HCEC 1CT (cell line): Measurements from ENCODE around the gene SPIRE1.
"Not testable (repeated sequence)": the region's sequence is repeated elsewhere in the genome, so short reads cannot be mapped to it uniquely, and the experiment has no call there.

Experiments
- DNase-seq: peaks from one replicate; pipeline ENCODE4 v3.0.0-alpha.2; 2017

The SPIRE1 gene

GRCh38 chr18:12481915-12482314, 176.0 kb downstream of the SPIRE1 start:
- DNase-seq = not testable (repeated sequence)

GRCh38 chr18:12479982-12480381, 177.9 kb downstream of the SPIRE1 start:
- DNase-seq = no peak

- DNase-seq = no peak
Observed at GRCh38 chr18:12479536-12479935, 178.4 kb downstream of the SPIRE1 start.

GRCh38 chr18:12478269-12479047, 179.4 kb downstream of the SPIRE1 start:
- no peak for DNase-seq

GRCh38 chr18:12477606-12478005, 180.3 kb downstream of the SPIRE1 start:
- DNase-seq = no peak

GRCh38 chr18:12476955-12477354, 181.0 kb downstream of the SPIRE1 start:
- no peak for DNase-seq

GRCh38 chr18:12474876-12475275, 183.0 kb downstream of the SPIRE1 start:
- no peak for DNase-seq

- DNase-seq = no peak
Observed at GRCh38 chr18:12474146-12474545, 183.8 kb downstream of the SPIRE1 start.

GRCh38 chr18:12470382-12471075, 187.4 kb downstream of the SPIRE1 start:
- no peak for DNase-seq

- no peak for DNase-seq
Observed at GRCh38 chr18:12468445-12468844, 189.5 kb downstream of the SPIRE1 start.

GRCh38 chr18:12464731-12465130, 193.2 kb downstream of the SPIRE1 start:
- DNase-seq = no peak

GRCh38 chr18:12463191-12463590, 194.7 kb downstream of the SPIRE1 start:
- no peak for DNase-seq

- no peak for DNase-seq
Observed at GRCh38 chr18:12462242-12462641, 195.7 kb downstream of the SPIRE1 start.

GRCh38 chr18:12461326-12461725, 196.6 kb downstream of the SPIRE1 start:
- no peak for DNase-seq

- DNase-seq = no peak
Observed at GRCh38 chr18:12460874-12461273, 197.0 kb downstream of the SPIRE1 start.

GRCh38 chr18:12458771-12459170, 199.1 kb downstream of the SPIRE1 start:
- DNase-seq = no peak

GRCh38 chr18:12456441-12456840, 201.5 kb downstream of the SPIRE1 start:
- no peak for DNase-seq

- DNase-seq = no peak
Observed at GRCh38 chr18:12455496-12455895, 202.4 kb downstream of the SPIRE1 start.

GRCh38 chr18:12452784-12453183, 205.1 kb downstream of the SPIRE1 start:
- DNase-seq = no peak

GRCh38 chr18:12451428-12451827, 206.5 kb downstream of the SPIRE1 start:
- DNase-seq = no peak

GRCh38 chr18:12449051-12449785, 208.7 kb downstream of the SPIRE1 start:
- DNase-seq = no peak

- DNase-seq = no peak
Observed at GRCh38 chr18:12445554-12445953, 212.4 kb downstream of the SPIRE1 start.

GRCh38 chr18:12443551-12443950, 214.4 kb downstream of the SPIRE1 start:
- DNase-seq = no peak

GRCh38 chr18:12442946-12443345, 215.0 kb downstream of the SPIRE1 start:
- DNase-seq = peak; percentile 74
